Small intestine (tissue), 7 donors: ENCODE measurements around the gene AP4S1. TPM values are rescaled to one million over a fixed set of nuclear protein-coding genes. Genes with fewer than 3 reads are reported as not detected.
A peak's percentile ranks its signal among the peaks of the same experiment; 100 is the strongest.
"Not testable (repeated sequence)": the region's sequence is repeated elsewhere in the genome, so short reads cannot be mapped to it uniquely, and the experiment has no call there.

Source experiments
- DNase-seq, 2 donors: peaks; one replicate each; pipeline versions ENCODE4 v3.0.0 to v3.0.0-alpha.2; 2013
- FAIRE-seq: peaks from 2 replicates; lab custom pipeline; 2012; peaks lifted over from hg19 to GRCh38; lab: Jason Lieb, UNC
- H3K27ac ChIP-seq, 3 donors: one replicate each; pipeline ENCODE4 v1.5.1; 2013; ENCODE audit warnings: low read length in 2 of 3, mild to moderate bottlenecking in 2 of 3, control low read depth in 1 of 3, inconsistent platforms in 1 of 3, low read depth in 1 of 3, moderate library complexity in 1 of 3
- H3K27me3 ChIP-seq, 3 donors: one replicate each; pipeline ENCODE4 v1.6.1; 2013; ENCODE audit warnings: low read length in 3 of 3, inconsistent platforms in 1 of 3; ENCODE audit not compliant: control insufficient read depth in 3 of 3, insufficient read depth in 3 of 3
- H3K36me3 ChIP-seq, 3 donors: one replicate each; pipeline ENCODE4 v1.6.1; 2013; ENCODE audit warnings: low read length in 3 of 3, inconsistent platforms in 1 of 3, low read depth in 1 of 3, mild to moderate bottlenecking in 1 of 3, moderate library complexity in 1 of 3; ENCODE audit not compliant: control insufficient read depth in 3 of 3, insufficient read depth in 2 of 3
- H3K4me1 ChIP-seq, 3 donors: one replicate each; pipeline ENCODE4 v1.6.1; 2013; ENCODE audit warnings: low read length in 2 of 3, inconsistent platforms in 1 of 3, low read depth in 1 of 3, mild to moderate bottlenecking in 1 of 3, moderate library complexity in 1 of 3; ENCODE audit not compliant: control insufficient read depth in 3 of 3, insufficient read depth in 2 of 3
- H3K4me3 ChIP-seq, 3 donors: one replicate each; pipeline ENCODE4 v1.5.1; 2013; ENCODE audit warnings: low read length in 3 of 3, control low read depth in 1 of 3, inconsistent platforms in 1 of 3, low read depth in 1 of 3, mild to moderate bottlenecking in 1 of 3, moderate library complexity in 1 of 3
- H3K9me3 ChIP-seq, 2 donors: one replicate each; pipeline ENCODE4 v1.6.1; 2013; ENCODE audit warnings: low read depth in 1 of 2, low read length in 1 of 2; ENCODE audit not compliant: control insufficient read depth in 2 of 2, insufficient read depth in 1 of 2
- WGBS, 3 donors: extraction: QIAGEN DNeasy Blood & Tissue Kit; methylation state at CpG; one replicate each; pipeline ENCODE4 v1.1.7; 2013; 5-methylcytosine and 5-hydroxymethylcytosine counted together
- polyA plus RNA-seq, 4 donors: library from polyadenylated mRNA; stranded (reverse) in 3 of 4; unstranded in 1 of 4; fragments of 200-250 nt in 3 of 4; fragments of 120-200 nt in 1 of 4; gene quantifications; one replicate each; pipeline versions ENCODE4 v1.2.1 to v1.2.3, GENCODE V29; 2013
- donor health status: healthy with polysubstance abuse.
- donor health status: control.
- donor health status: control.
- donor health status: Bipolar disorder and iron deficiency.
- donor health status: healthy.

The AP4S1 gene
- polyA plus RNA-seq, 4 donors = 1.6 to 10.9 (median 5.7) TPM

DNA sequence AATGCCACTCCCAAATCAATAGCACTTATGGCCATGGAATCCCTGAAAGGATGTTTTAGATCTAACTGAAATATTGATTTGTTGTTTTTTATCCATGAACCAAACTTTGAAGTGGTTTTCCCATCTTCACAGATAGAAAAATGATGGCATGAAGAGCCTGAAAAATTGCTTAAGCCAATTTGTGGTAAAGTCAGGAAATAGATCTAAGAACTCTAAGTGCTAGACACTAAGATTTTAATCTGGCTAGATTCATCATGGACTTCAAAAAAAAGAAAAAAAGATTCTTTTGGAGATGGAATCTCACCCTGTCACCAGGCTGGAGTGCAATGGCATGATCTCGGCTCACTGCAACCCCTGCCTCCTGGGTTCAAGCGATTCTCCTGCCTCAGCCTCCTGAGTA is 45.7 kb downstream of the AP4S1 start:
- WGBS, 3 donors = 96 to 99% (median 98%) methylated on average over 2 of the region's 2 CpGs
- FAIRE-seq = no peak

DNA sequence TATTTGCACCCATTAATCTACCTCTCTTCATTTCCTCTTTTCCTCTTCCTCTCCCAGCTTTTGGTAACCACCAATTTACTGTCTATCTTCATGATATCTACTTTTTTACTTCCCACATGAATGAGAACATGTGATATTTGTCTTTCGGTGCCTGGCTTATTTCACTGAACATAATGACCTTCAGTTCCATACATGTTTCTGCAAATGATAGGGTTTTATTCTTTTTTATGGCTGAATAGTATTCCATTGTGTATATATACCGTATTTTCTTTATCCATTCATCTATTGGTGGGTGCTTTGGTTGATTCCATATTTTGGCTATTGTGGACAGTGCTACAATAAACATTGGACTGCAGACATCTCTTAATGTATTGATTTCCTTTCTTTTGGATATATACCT is 49.7 kb downstream of the AP4S1 start:
- WGBS, 3 donors = 96 to 99% (median 96%) methylated on average over 2 of the region's 2 CpGs
- no peaks in the 10 kb centered on the region for H3K27me3 ChIP-seq
- FAIRE-seq = no peak

More for the DNA sequence above, 45.7 kb downstream of the AP4S1 start:
- no peak for DNase-seq
- Histone ChIP-seq H3K27ac (no peak overlapping the region), H3K4me1 (no peaks in the 10 kb centered on the region), H3K4me3 (no peak overlapping the region), H3K36me3 (peaks cover 0 to 22% (median 2%) of the 10 kb centered on the region in 3 donors), H3K27me3 (no peaks in the 10 kb centered on the region), H3K9me3 (no peaks in the 10 kb centered on the region)

DNA sequence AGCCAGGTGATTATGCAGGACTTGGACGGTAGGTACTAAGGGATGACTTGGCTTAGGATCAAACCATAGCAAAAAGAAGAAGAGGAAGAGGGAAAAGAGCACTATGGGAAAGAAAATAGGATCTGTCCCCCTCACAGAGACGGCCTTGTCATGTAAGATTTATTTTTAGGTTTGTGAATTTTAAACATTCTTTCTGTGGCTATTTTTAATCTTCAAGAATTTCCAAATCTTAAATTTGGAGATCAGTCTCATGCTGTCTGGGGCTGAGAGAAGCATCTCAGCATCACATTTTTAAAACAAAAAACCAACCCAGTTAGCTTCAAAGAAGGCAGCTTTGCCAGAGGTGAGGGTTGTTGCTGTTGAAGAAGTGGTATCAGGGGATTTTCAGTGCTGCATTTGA is 53.3 kb downstream of the AP4S1 start:
- no peaks in the 10 kb centered on the region for H3K27me3 ChIP-seq
- DNase-seq = no peak
- no peaks in the 10 kb centered on the region for H3K9me3 ChIP-seq
- H3K36me3 ChIP-seq = peaks cover 0 to 12% (median 0%) of the 10 kb centered on the region in 3 donors
- H3K27ac ChIP-seq = no peak overlapping the region
- 57 to 81% (median 80%) methylated on average over 2 of the region's 2 CpGs for WGBS, 3 donors
- H3K4me1 ChIP-seq = no peaks in the 10 kb centered on the region
- FAIRE-seq = no peak
- no peak overlapping the region for H3K4me3 ChIP-seq

More for the DNA sequence above, 49.7 kb downstream of the AP4S1 start:
- Histone ChIP-seq H3K4me1 (no peaks in the 10 kb centered on the region), H3K4me3 (no peak overlapping the region), H3K9me3 (no peaks in the 10 kb centered on the region), H3K27ac (no peak overlapping the region), H3K36me3 (peaks cover 0 to 20% (median 0%) of the 10 kb centered on the region in 3 donors)
- no peak for DNase-seq

DNA sequence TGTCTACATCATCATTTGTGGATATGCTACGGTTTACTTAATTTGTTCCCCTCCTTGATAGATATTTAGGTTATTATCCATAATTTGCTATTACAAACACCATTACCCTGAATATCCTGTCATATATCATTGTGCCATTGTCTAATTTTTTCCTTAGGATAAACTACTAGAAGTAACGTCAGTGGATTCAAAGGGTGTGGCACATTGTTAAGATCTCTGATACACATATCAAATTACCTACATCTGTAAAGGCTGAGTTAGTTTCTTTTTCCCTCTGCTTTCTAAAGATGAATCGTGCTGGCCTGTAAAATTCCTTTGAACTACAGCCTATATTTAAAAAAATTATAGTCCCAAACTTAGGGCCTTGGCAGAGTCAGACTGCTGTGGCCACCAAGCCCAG is 54.6 kb downstream of the AP4S1 start:
- H3K4me3 ChIP-seq = no peak overlapping the region
- H3K27ac ChIP-seq = no peak overlapping the region
- peak; percentile 10 to 34 for DNase-seq
- 32 to 40% (median 40%) methylated on average over 3 of the region's 3 CpGs for WGBS, 3 donors
- no peaks in the 10 kb centered on the region for H3K4me1 ChIP-seq
- no peaks in the 10 kb centered on the region for H3K9me3 ChIP-seq
- peaks cover 0 to 12% (median 4%) of the 10 kb centered on the region in 3 donors for H3K36me3 ChIP-seq
- no peak for FAIRE-seq
- no peaks in the 10 kb centered on the region for H3K27me3 ChIP-seq

DNA sequence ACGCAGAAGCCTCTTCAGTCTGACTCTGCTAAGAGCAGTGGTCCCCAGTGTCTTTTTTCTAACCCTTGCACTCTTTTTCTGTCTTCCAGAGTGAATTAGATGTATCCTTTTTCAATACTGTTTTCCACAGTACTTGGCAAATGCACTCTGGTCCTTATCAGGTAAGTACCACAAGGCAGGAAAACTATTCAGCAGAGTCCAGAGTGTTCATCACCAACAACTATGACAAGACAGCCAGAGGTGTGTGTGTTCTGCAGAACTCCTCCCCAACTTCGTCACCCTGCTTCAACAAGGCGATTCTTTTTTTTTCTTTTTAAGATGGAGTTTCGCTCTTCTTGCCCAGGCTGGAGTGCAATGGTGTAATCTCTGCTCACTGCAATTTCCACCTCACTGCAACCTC is 55.0 kb downstream of the AP4S1 start:
- FAIRE-seq = no peak

DNA sequence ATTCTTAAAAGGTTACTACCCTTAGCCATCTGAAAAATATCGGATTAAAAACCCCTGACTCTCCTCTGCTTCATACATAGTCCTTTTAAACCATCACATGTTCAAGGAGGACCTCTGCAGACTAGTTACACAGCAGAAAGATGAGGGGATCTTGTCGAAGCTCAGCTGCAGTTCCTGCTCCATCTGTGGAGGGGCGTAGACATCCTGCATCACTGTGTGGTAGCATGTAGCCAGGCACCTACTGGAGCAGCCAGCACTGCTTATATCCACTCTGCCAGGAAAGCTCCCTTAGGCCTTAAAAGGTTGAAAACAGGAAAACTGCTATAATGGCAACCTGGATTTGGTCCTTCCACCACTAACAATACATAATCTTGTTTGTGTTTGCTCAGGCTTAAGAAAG is 58.3 kb downstream of the AP4S1 start:
- peaks cover 0 to 13% (median 4%) of the 10 kb centered on the region in 3 donors for H3K36me3 ChIP-seq
- no peak overlapping the region for H3K4me3 ChIP-seq
- no peak overlapping the region for H3K27ac ChIP-seq
- H3K27me3 ChIP-seq = no peaks in the 10 kb centered on the region
- H3K9me3 ChIP-seq = no peaks in the 10 kb centered on the region
- no peak for DNase-seq
- no peak for FAIRE-seq
- WGBS, 3 donors = 84 to 87% (median 85%) methylated on average over 3 of the region's 3 CpGs
- no peaks in the 10 kb centered on the region for H3K4me1 ChIP-seq

More for the DNA sequence above, 55.0 kb downstream of the AP4S1 start:
- WGBS, 3 donors = 95 to 98% (median 97%) methylated on average over 4 of the region's 4 CpGs
- no peak overlapping the region for H3K4me3 ChIP-seq
- no peaks in the 10 kb centered on the region for H3K4me1 ChIP-seq
- no peaks in the 10 kb centered on the region for H3K9me3 ChIP-seq
- DNase-seq = no peak
- H3K27ac ChIP-seq = no peak overlapping the region
- H3K27me3 ChIP-seq = no peaks in the 10 kb centered on the region
- H3K36me3 ChIP-seq = peaks cover 0 to 13% (median 4%) of the 10 kb centered on the region in 3 donors

DNA sequence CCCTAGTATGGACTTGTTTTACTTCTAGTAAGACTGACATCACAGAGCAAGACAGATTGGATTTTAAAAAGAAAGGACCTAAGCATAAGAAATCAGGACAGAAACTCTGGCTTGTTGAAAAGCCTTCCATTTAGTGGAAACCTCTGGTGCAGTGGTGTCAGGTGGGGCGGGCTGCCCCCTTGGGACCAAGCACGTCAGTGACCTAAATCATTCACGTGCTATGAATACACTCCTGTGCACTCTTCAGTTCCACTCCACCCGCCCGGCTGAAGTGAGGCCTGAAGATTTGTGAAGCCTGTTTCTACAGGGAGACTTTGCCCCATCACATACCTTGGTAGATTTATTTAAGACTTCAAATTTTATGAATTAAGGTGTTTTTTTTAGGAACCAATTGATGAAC is 58.9 kb downstream of the AP4S1 start:
- WGBS, 3 donors = 83 to 90% (median 87%) methylated on average over 5 of the region's 5 CpGs
- Histone ChIP-seq H3K36me3 (peaks cover 0 to 13% (median 4%) of the 10 kb centered on the region in 3 donors), H3K27ac (no peak overlapping the region), H3K4me3 (no peak overlapping the region), H3K4me1 (no peaks in the 10 kb centered on the region), H3K9me3 (no peaks in the 10 kb centered on the region), H3K27me3 (no peaks in the 10 kb centered on the region)
- FAIRE-seq = no peak
- no peak for DNase-seq

DNA sequence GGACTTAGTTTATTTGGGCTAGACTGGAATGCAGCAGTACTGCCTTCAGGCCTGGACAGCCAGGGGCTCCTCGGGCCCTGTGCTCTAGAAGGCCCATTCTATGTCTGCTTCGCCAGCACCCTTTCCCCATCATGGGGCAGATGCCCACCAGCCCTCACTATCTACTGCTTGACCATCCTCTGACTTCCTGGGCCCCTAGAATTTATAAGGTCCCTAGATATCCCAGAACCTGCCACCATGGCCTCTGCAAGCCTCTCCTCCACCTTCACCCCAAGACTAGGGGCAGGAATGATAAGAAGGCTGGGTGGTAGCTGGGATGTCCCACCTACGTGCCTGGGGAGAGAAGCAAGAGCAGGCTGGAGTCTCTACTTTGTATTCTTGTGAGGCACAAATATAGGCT is 59.6 kb downstream of the AP4S1 start:
- H3K4me3 ChIP-seq = no peak overlapping the region
- H3K36me3 ChIP-seq = peaks cover 0 to 13% (median 4%) of the 10 kb centered on the region in 3 donors
- 96 to 98% (median 98%) methylated on average over 3 of the region's 3 CpGs for WGBS, 3 donors
- FAIRE-seq (no peak), DNase-seq (no peak)
- H3K4me1 ChIP-seq = no peaks in the 10 kb centered on the region
- no peaks in the 10 kb centered on the region for H3K9me3 ChIP-seq
- no peak overlapping the region for H3K27ac ChIP-seq
- H3K27me3 ChIP-seq = no peaks in the 10 kb centered on the region

DNA sequence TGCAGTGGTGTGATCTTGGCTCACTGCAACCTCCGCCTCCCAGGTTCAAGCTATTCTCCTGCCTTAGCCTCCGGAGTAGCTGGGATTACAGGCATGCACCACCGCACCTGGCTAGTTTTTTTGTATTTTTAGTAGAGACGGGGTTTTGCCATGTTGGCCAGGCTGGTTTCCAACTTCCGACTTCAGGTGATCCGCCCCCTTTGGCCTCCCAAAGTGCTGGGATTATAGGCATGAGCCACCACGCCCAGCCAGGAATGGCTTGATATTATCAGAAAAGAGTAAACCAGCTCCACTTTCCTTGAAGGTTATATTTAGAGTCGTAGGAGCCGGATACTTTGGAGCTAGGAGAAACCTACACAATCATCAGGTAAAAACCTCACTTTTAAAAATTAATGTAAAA is 61.0 kb downstream of the AP4S1 start:
- not testable (repeated sequence) for H3K4me3 ChIP-seq, DNase-seq, FAIRE-seq, H3K9me3 ChIP-seq, H3K36me3 ChIP-seq, H3K27ac ChIP-seq, H3K27me3 ChIP-seq
- H3K4me1 ChIP-seq = peaks cover 0 to 13% (median 4%) of the 10 kb centered on the region in 3 donors
- WGBS, 3 donors = 76 to 90% (median 85%) methylated on average over 9 of the region's 9 CpGs
